Urothelium cell line (cell line): Measurements from ENCODE around the gene TCP1.
"Not testable (repeated sequence)": the region's sequence is repeated elsewhere in the genome, so short reads cannot be mapped to it uniquely, and the experiment has no call there.

Experiments
- DNase-seq: peaks from one replicate; pipeline ENCODE4 v3.0.0; 2011; ENCODE audit warnings: low spot score, mixed read lengths
- FAIRE-seq: peaks from 2 replicates; lab custom pipeline; 2011; peaks lifted over from hg19 to GRCh38; lab: Jason Lieb, UNC

Gene TCP1

GRCh38 chr6:159745081-159745480 is 44.3 kb downstream of the TCP1 start:
- FAIRE-seq (no peak), DNase-seq (no peak)

- no peak for DNase-seq
- no peak for FAIRE-seq
Measured at GRCh38 chr6:159742165-159742564, 47.2 kb downstream of the TCP1 start.

DNA sequence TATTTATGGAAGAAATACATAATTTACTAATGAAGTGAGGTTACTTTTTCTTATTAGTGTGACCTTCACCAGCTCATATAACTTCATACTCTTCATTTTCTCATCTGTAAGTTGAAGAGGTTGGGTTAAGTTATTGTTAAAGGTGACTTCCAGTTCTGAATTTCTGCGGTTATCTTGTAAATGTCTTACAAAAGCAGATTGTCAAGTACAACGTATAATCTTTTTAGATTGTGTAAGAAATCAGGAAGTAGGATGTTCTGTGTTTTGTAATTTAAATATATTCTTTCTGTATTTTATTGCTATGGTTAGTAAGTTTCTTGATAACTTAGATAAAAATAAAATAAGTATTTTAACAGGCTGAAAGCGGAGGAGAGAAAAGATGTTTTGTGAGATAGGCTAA is 50.1 kb downstream of the TCP1 start:
- FAIRE-seq, result no peak

GRCh38 chr6:159736908-159737307 is 52.5 kb downstream of the TCP1 start:
- FAIRE-seq, result no peak

More for the DNA sequence above, 50.1 kb downstream of the TCP1 start:
- no peak for DNase-seq

GRCh38 chr6:159733395-159733794 is 56.0 kb downstream of the TCP1 start:
- not testable (repeated sequence) for FAIRE-seq, DNase-seq

More at GRCh38 chr6:159736908-159737307, 52.5 kb downstream of the TCP1 start:
- DNase-seq, result no peak

DNA sequence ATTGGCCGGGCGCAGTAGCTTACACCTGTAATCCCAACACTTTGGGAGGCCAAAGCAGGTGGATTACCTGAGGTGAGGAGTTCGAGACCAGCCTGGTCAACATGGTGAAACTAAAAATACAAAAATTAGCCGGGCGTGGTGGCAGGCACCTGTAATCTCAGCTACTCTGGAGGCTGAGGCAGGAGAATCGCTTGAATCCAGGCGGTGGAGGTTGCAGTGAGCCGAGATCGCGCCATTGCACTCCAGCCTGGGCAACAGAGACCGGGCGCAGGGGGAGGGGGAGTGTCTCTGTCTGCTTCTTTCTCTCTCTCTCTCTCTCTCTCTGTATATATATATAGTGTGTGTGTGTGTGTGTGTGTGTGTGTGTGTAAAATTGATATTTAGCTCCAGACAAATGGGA is 56.9 kb downstream of the TCP1 start:
- not testable (repeated sequence) for FAIRE-seq, DNase-seq

- no peak for FAIRE-seq
- no peak for DNase-seq
Measured at GRCh38 chr6:159730332-159730676, 59.1 kb downstream of the TCP1 start.

- DNase-seq (no peak), FAIRE-seq (no peak)
Measured at GRCh38 chr6:159729598-159730331, 59.6 kb downstream of the TCP1 start.

DNA sequence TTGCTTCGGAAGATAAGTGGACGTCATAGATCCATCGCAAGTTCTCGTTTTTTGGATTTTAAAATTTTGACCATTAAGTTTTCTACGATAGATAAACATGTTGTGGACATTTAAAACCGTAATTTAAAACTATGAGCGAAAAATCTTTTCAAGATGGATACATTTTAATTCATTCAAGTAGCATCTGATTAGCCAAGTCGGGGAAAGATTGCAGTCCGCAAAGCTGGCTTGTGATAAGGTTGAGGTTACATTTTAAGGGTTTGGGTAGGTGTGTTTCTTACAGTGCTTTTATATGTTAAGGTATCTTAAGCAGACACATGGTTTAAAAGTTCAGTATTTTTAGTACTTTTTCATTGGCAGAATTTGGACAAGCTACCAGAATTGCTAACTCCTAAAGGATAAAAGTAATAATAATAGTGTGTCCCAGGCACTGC is 60.9 kb downstream of the TCP1 start:
- no peak for DNase-seq
- no peak for FAIRE-seq
